CD14-positive monocyte (primary cell): ENCODE results near the gene CA5A. TPM values are rescaled to one million over a fixed set of nuclear protein-coding genes. Genes with fewer than 3 reads are reported as not detected.
"Not testable (repeated sequence)": the region's sequence is repeated elsewhere in the genome, so short reads cannot be mapped to it uniquely, and the experiment has no call there.

Source experiments
- DNase-seq, 3 donors: peaks; one replicate each; pipeline ENCODE4 v3.0.0-alpha.2; 2011 to 2022
- H2AFZ ChIP-seq: 2 replicates; pipeline ENCODE4 v1.6.0; 2012; ENCODE audit warnings: mild to moderate bottlenecking, low read depth, low read length, inconsistent platforms; ENCODE audit not compliant: insufficient read depth, poor library complexity, severe bottlenecking
- H3K27ac ChIP-seq, 2 donors: 1 replicate in 1 of 2; 2 replicates in 1 of 2; pipeline ENCODE4 v1.5.1; 2012 to 2013; ENCODE audit warnings: low read length in 2 of 2, control low read depth in 1 of 2, inconsistent platforms in 1 of 2, low read depth in 1 of 2, mild to moderate bottlenecking in 1 of 2
- H3K27me3 ChIP-seq, 2 donors: one replicate each; pipeline versions ENCODE4 v1.6.0 to v1.6.1; 2011 to 2013; ENCODE audit warnings: low read length in 2 of 2; ENCODE audit not compliant: control insufficient read depth in 2 of 2, insufficient read depth in 2 of 2
- H3K36me3 ChIP-seq, 2 donors: replicated peaks in 1 of 2; 1 replicate in 1 of 2; 2 replicates in 1 of 2; pipeline versions ENCODE4 v1.5.1 to v1.6.1; 2012 to 2013; ENCODE audit warnings: low read length in 2 of 2, control low read depth in 1 of 2, inconsistent platforms in 1 of 2, mild to moderate bottlenecking in 1 of 2; ENCODE audit not compliant: insufficient read depth in 2 of 2, control insufficient read depth in 1 of 2
- H3K4me1 ChIP-seq, 2 donors: 1 replicate in 1 of 2; 2 replicates in 1 of 2; pipeline versions ENCODE4 v1.5.1 to v1.6.1; 2012 to 2013; ENCODE audit warnings: low read length in 2 of 2, control low read depth in 1 of 2, inconsistent platforms in 1 of 2, mild to moderate bottlenecking in 1 of 2, moderate library complexity in 1 of 2; ENCODE audit not compliant: insufficient read depth in 2 of 2, control insufficient read depth in 1 of 2
- H3K4me2 ChIP-seq: replicated peaks from 2 replicates; pipeline ENCODE3; 2012; ENCODE audit warnings: low read length, moderate library complexity, mild to moderate bottlenecking; ENCODE audit not compliant: poor library complexity, severe bottlenecking; ENCODE audit errors: extremely low read depth
- H3K4me3 ChIP-seq, 3 experiments: fragments of 200-600 bp in 1 of 3; sonication (generic) in 1 of 3; replicated peaks in 1 of 3; 1 replicate in 2 of 3; 2 replicates in 1 of 3; pipeline ENCODE4 v1.5.1; 2011 to 2013; ENCODE audit warnings: low read length in 3 of 3, mild to moderate bottlenecking in 3 of 3, control low read depth in 2 of 3, low read depth in 2 of 3, inconsistent platforms in 1 of 3, moderate library complexity in 1 of 3
- H3K79me2 ChIP-seq: 2 replicates; pipeline ENCODE4 v1.6.0; 2012; ENCODE audit warnings: mild to moderate bottlenecking, control low read depth, inconsistent platforms, low read length, moderate library complexity; ENCODE audit not compliant: insufficient read depth
- H3K9ac ChIP-seq: 2 replicates; pipeline ENCODE4 v1.6.0; 2017; ENCODE audit warnings: low read length, mild to moderate bottlenecking; ENCODE audit not compliant: insufficient read depth, poor library complexity, severe bottlenecking
- H3K9me3 ChIP-seq, 2 donors: replicated peaks in 1 of 2; 1 replicate in 1 of 2; 2 replicates in 1 of 2; pipeline versions ENCODE4 v1.5.1 to v1.6.1; 2012 to 2013; ENCODE audit warnings: low read length in 2 of 2, control low read depth in 1 of 2; ENCODE audit not compliant: control insufficient read depth in 1 of 2, insufficient read depth in 1 of 2
- H4K20me1 ChIP-seq: 2 replicates; pipeline ENCODE4 v1.6.0; 2012; ENCODE audit warnings: mild to moderate bottlenecking, low read length, control low read depth, moderate library complexity; ENCODE audit not compliant: insufficient read depth
- H3K27ac Mint-ChIP-seq, 7 donors: one replicate each; pipeline ENCODE4 v1.8.0; 2020; ENCODE audit warnings: mild to moderate bottlenecking in 7 of 7, mixed read lengths in 7 of 7, moderate library complexity in 6 of 7, inconsistent platforms in 2 of 7
- H3K27me3 Mint-ChIP-seq, 3 donors: one replicate each; pipeline ENCODE4 v1.8.0; 2021 to 2022; ENCODE audit warnings: low read depth in 3 of 3, mild to moderate bottlenecking in 3 of 3, mixed read lengths in 3 of 3, moderate library complexity in 3 of 3, inconsistent platforms in 1 of 3
- H3K36me3 Mint-ChIP-seq, 2 donors: one replicate each; pipeline ENCODE4 v1.8.0; 2020; ENCODE audit warnings: mixed read lengths in 2 of 2, inconsistent platforms in 1 of 2, mild to moderate bottlenecking in 1 of 2
- H3K4me1 Mint-ChIP-seq: one replicate; pipeline ENCODE4 v1.8.0; 2020; ENCODE audit warnings: mild to moderate bottlenecking, mixed read lengths
- H3K4me3 Mint-ChIP-seq, 2 donors: one replicate each; pipeline ENCODE4 v1.8.0; 2020; ENCODE audit warnings: mild to moderate bottlenecking in 2 of 2, mixed read lengths in 2 of 2, moderate library complexity in 1 of 2
- H3K9me3 Mint-ChIP-seq, 7 donors: one replicate each; pipeline ENCODE4 v1.8.0; 2020 to 2022; ENCODE audit warnings: mixed read lengths in 7 of 7, mild to moderate bottlenecking in 6 of 7, moderate library complexity in 6 of 7, inconsistent platforms in 2 of 7
- CTCF ChIP-seq: fragments of 200-600 bp; IDR thresholded peaks from one replicate; pipeline ENCODE4 v1.8.0; 2022; ENCODE audit warnings: antibody characterized with exemption, mild to moderate bottlenecking
- WGBS: methylation state at CpG from one replicate; pipeline ENCODE4 v1.1.5; 2013; ENCODE audit warnings: missing lambda C conversion rate; ENCODE audit not compliant: insufficient coverage; 5-methylcytosine and 5-hydroxymethylcytosine counted together
- intact Hi-C, 2 donors: fragments of 100-400 bp; cut with micrococcal nuclease; formaldehyde crosslinking; loops; one replicate each; pipeline versions ENCODE4 v1.15.0 to v1.15.1; 2023
- polyA plus RNA-seq, 3 donors: library from polyadenylated mRNA; depleted of rRNA in 1 of 3; unstranded in 2 of 3; stranded (reverse) in 1 of 3; fragments of 300-500 nt in 2 of 3; fragments of >200 nt in 1 of 3; fragmentation: Illumina TruSeq in 2 of 3; gene quantifications; 1 replicate in 2 of 3; 2 replicates in 1 of 3; pipeline ENCODE4 v1.2.3, GENCODE V29; 2012 to 2021

CA5A gene
- polyA plus RNA-seq, 3 donors: not detected

DNA sequence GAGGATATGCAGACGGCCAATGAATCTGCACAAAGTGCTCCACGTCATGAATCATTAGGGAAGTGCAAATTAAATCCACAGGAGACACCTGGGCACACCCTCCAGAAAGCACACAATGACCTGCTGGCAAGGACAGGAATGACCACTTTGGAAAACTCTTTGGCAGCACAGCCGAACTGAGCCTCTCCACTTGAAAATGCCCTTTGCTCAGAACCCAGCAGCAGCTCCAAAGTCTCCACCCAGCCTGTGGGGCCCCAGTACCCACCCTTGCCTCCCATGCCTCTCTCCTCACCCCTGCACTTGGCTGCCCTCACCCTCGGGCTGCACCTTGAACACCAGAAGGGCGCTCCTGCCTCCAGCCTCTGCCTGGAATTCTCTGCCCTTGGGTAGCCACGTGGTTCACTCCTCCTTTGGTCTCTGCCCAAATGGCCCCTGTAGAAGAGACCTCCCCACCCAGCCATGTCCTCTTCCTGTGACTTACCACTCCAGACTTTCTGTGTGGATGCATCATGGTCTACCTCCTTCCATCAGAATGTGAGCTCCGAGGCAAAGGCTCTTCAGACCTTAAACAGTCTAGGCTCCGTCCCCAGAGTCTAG is 50.9 kb downstream of the CA5A start:
- H3K27ac Mint-ChIP-seq: peak overlapping the region in 2 of 7 donors; percentile 57 to 67
- 85% methylated on average over 4 of the region's 8 CpGs for WGBS
- H2AFZ ChIP-seq, H3K4me3 ChIP-seq, H3K36me3 ChIP-seq, H3K36me3 Mint-ChIP-seq, DNase-seq, H3K4me2 ChIP-seq, intact Hi-C loops, H3K4me3 Mint-ChIP-seq, H3K27ac ChIP-seq, H3K79me2 ChIP-seq, H3K9ac ChIP-seq, H4K20me1 ChIP-seq: not testable (repeated sequence)
- Histone ChIP-seq H3K4me1 (peaks cover 15% of the 10 kb centered on the region in 2 donors), H3K9me3 (peaks cover 0 to 16% of the 10 kb centered on the region in 2 donors), H3K27me3 (peaks cover 0 to 15% of the 10 kb centered on the region in 2 donors)
- H3K27me3 Mint-ChIP-seq: peaks cover 14 to 33% (median 32%) of the 10 kb centered on the region in 3 donors
- peaks cover 17% of the 10 kb centered on the region for H3K4me1 Mint-ChIP-seq
- H3K9me3 Mint-ChIP-seq: peaks cover 6 to 24% (median 10%) of the 10 kb centered on the region in 7 donors

GRCh38 chr16:87882436-87883019 is 53.8 kb downstream of the CA5A start:
- no peak overlapping the region for H3K4me3 Mint-ChIP-seq

More at GRCh38 chr16:87882436-87883019, 53.8 kb downstream of the CA5A start:
- Mint-ChIP-seq H3K9me3 (peaks cover 0 to 19% (median 7%) of the 10 kb centered on the region in 7 donors), H3K36me3 (no peaks in the 10 kb centered on the region), H3K4me1 (peaks cover 9% of the 10 kb centered on the region), H3K27me3 (peaks cover 19 to 43% (median 40%) of the 10 kb centered on the region in 3 donors), H3K27ac (no peak overlapping the region)
- Histone ChIP-seq H3K36me3 (no peaks in the 10 kb centered on the region), H3K9ac (no peak overlapping the region), H4K20me1 (no peaks in the 10 kb centered on the region), H3K4me2 (no peak overlapping the region), H3K4me1 (peaks cover 6 to 7% of the 10 kb centered on the region in 2 donors), H3K79me2 (no peaks in the 10 kb centered on the region), H3K27me3 (peaks cover 0 to 17% of the 10 kb centered on the region in 2 donors), H3K27ac (no peak overlapping the region), H2AFZ (no peak overlapping the region), H3K9me3 (no peaks in the 10 kb centered on the region), H3K4me3 (no peak overlapping the region)
- DNase-seq: no peak
- TF ChIP-seq CTCF: no peak
- WGBS: 92% methylated on average over 24 of the region's 29 CpGs
- intact Hi-C loops: no loop called here
